Amniotic epithelial cell (primary cell): ENCODE data around the gene TAP1.
"Not testable (repeated sequence)": the region's sequence is repeated elsewhere in the genome, so short reads cannot be mapped to it uniquely, and the experiment has no call there.

Experiments used
- DNase-seq: peaks from one replicate; pipeline ENCODE4 v3.0.0-alpha.2; 2010; ENCODE audit warnings: low read depth

TAP1 gene

DNA sequence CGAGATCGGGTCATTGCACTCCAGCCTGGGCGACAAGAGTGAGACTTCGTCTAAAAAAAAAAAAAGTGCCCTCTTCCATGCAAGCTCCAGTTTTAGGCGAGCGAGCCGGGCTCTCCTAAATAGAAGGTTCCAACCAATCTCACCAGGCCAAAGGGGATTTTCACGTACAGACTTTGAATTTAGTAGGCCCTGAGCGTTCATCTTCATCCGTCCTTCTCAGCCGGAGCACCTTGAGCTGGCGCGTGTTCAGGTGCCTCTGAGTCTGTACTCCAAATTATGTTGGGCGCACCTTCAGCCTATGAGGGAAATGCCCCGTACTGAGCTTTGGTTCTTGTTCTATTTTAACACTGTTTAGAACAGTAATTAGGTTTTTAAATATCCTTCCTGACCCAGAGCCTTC is 14.1 kb downstream of the TAP1 start:
- DNase-seq, result no peak

DNA sequence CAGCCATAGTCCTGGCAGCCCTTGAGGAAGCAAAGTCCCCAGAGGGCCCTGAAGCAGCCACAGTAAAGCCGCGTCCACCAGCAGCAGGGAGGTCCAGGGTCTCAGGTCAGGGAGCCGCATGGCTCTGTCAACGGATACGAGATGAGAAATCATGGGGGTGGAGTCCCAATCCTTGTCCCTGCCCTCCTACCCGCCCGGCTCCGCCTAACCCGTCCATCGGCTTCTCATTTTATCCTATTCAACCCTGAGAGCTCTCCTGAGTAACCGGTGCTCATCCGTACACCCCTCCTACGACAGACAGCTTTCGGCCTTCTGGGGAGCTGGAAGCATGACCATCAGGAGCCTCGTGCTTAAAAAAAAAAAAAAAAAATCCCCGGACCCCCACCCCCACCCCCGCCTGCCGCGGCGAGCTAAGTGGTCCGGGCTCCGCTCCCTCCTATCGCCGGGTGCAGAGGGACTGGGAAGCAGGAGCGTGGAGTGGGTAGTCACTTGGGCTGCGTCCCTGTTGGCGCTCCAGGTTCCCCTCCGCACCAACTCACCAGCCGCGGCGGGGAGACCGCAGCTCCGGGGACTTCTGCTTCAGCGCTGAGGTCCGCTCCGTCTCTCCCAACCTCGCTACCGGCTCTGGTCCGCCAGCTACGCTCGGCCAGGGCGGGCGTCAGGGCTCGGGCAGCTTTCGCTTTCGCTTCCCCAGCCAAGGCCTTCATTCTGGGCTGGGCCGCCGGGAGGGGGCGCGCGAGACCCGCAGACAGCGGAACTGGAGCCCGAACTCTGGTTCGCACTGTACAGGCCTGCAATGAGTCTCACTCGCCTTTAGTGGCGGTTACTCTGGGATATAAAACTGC is 15.2 kb downstream of the TAP1 start, which contains the start of gene TAP2:
Gene TAP2 (minus strand): TSS at position 626 of the 845 bp plus-strand sequence. CDS start 506 bp downstream, at position 120.
- DNase-seq, result peak; percentile 82

DNA sequence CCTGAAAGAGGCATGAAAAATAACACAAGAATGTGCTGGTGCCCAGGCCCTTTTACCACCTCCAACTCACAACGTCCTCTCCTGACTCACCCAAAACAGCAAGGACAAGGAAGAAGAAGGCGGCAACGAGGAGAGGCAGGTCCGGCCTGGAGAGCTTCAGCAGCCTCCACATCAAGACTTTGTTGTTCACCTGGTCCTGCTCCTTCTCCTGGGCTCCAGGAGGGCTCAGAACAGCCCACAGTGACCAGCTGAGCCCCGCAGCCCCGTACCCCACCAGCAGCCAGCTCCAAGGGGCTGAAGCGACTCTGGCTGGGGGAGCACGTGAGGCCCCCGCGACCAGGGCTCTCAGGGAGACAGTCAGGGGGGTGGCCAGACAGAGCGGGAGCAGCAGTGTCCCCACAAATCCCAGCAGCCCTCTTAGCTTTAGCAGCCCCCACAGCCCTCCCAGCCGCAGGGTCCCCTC is 15.8 kb downstream of the TAP1 start:
- DNase-seq, result peak; percentile 19

DNA sequence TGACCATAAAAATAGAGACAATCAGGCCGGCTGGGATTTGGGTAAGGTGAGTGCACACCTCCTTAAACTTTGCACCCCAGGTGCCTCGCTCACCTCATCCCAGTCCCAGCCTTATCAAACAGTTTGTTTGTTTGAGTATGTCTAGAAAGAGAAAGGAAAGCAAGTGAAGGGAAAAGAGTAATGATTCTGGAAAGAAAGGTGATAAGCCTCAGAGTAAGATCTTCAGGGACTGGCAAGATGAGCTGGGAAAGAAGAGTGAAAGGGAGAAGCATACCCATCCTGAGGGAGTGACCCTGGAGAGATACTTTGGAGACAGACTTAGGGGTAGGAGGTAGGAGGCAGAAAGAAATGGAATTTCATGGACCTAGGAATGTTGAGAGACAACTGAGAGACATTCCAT is 16.6 kb downstream of the TAP1 start:
- DNase-seq, result no peak

DNA sequence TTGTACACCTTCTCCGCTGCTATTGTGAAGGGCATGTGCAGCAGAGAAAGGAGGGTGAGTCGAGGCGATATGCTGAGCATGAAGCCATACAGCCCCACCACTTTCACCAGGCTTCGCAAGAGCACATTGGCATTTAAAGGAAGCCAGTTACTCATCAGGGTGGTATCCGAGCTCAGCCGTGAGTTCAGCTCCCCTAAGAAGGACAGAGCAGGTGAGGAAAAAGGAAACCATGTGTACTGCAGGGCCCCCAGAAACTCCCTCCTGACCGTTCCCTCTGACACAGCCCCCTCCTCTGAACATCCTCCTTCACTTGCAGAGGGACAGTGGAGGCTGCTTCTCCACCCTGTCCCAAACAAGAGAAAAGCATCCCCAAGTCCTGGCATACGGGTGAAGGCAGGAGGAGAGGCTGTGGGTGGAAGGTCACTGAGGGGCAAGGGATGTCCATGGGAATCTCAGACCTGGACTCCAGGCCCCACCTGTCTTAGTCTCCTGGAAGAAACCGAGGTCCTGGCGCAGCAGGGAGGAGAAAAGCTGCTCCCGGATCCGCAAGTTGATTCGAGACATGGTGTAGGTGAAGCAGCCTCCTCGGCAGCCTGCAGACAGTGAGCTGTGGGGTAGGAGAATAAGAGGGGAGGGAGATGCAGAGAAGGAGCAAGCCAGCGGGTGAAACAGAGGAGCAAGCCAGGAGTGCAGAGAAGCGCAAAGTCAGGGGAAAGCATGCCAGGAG is 18.2 kb downstream of the TAP1 start:
- no peak for DNase-seq

DNA sequence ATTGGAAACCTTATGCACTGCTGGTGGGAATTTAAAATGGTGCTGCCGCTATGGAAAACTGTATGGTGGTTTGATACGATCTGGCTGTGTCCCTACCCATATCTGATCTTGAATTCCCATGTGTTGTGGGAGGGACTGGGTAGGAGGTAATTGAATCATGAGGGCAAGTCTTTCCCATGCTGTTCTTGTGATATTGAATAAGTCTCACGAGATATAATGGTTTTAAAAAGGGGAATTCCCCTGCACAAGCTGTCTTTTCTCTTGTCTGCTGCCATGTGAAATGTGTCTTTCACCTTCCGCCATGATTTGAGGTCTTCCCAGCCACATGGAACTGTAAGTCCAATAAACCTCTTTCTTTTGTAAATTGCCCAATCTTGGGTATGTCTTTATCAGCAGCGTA is 19.8 kb downstream of the TAP1 start:
- DNase-seq, result no peak

DNA sequence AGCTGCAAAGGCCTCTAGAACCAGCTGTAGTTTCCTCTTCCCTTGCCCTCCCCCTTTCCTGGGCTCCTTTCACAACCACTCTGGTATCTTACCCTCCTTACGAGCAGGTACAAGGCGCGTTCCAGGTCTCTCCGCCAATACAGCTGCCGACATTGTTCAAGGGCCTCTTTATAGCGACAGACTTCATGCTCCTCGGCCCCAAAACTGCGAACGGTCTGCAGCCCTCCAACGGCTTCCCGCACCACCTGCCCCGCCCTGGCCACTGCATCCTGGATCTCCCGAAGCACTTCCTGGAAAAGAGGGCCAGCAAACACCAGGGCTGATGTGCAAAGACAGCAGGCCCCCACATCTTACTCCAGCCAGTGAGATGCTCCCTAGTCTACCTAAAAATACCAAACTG is 21.0 kb downstream of the TAP1 start:
- no peak for DNase-seq

DNA sequence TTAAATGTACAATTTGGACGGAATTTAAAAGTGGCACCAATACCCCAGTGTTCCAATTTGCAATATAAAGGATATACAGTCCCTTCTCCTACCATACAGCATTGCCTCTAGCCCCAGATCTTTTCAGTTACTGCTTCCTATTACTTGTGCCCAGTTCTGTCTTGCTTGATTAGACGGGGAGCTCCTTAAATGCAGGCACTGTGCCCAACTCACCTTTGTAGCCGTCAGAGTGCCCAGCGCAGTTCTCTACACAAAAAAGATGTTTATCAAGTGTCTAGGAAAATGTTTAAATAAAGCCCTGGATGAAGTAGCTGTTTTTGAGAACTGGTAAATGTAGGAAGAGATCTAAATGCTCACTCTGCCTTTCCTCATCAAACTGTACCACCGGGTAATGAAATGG is 22.6 kb downstream of the TAP1 start:
- DNase-seq, result no peak

DNA sequence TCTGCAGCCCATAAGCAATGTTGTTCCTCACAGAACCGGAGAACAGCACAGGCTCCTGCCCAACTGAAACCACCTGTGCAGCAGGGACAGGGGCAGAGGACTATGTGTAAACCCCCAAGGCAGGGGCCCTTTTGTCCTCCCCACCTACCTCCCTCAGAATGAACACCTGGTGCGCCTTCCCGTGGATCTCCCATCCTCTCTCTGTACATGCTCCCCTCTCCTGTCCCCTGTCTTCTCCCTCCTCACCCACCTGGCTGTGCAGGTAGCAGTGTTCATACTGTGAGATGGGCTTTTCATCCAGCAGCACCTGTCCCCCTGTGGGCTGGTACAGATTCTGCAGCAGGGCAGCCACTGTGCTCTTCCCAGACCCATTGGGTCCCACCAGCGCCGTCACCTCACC is 23.5 kb downstream of the TAP1 start:
- no peak for DNase-seq

DNA sequence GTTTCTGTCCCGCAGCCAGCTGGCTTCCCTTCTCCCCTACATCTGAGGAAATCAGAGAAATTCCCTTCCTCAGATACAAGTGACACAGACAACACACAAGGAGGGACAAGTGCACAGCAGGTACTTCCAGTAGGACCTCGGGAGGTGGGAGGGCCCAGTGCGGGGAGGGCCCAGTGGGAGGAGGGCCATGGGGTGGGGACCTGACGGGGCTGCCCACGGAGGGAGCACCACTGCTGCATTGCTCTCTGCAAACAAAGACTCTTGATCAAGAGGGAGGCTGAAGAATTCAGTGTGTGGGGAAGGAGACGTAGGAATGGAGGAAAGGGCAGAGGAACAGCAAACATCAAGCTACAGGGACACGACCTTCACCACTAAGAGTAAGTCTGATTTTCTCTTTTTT is 24.0 kb downstream of the TAP1 start:
- DNase-seq, result no peak

DNA sequence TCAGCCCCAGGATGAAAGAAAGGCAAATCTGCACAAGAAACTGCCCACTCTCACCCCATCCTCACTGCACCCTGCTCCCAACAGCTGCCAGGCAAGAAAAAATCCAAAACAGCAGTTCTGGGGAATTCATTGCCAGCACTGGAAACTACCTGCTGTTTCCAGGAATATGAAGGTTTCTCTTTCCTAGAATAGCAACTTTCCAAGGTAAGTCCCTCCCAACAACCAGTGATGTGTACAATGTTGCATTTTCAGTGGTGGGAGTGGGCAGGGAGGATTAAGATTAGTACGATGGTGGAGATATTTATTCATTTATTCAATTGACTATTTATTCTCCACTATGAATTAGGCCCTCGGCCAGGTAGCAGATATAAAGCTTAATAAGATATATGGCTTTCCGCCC is 26.5 kb downstream of the TAP1 start:
- DNase-seq, result no peak

DNA sequence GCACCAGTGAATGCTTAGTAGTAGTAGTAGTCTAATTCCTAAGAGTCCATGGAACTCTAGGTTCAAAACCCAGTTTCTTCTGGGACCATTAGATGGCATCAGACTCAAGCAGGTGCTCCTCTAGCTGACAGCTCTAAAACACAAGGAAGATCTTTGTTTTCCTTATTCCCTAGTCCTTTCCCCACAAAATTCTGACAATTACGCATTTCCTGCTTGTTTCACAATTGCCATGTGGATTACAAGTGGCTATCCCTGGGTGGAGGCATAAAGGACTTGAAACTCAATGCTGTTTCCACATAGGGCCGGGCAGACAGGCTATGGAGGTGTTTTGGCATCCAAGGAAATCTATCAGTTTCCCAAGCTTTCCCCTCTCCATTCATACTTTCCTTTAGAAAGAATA is 27.5 kb downstream of the TAP1 start:
- DNase-seq, result peak; percentile 71

DNA sequence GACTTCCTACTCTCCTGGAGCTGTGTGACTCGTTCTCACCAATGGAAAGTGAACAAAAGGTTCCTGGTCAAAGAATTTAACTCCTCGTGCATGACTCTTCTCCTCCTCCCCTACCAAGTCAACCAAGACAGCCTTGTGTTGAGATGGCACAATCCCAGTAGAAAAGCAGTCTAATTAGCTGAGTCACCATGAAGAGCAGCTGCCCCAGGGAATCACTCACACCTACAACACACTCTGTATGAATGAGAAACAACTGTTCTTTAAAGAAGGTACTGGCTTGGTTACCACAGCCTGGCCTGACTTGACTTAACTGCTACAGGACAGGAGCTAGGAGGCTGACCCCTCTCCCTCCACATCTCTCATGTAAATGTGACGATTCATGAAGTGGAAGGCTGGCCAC is 33.8 kb downstream of the TAP1 start:
- peak; percentile 82 for DNase-seq

DNA sequence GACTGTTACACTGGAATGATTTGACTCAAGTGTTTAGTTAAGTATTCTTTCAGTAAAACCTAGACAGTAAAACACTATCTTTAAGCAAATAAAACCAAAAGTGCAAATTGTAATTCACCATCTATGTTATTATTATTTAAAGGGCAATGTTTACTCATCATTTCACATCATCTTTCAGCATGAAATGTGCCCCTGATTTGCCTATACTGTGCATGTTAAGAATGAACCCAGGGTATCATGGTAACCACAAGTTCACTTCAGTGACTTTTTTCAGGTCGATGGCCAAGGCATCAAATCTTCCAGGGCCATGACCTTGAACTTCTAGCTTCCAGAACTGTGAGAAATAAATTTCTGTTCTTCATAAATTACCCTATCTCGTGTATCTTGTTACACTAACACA is 34.6 kb downstream of the TAP1 start:
- no peak for DNase-seq

DNA sequence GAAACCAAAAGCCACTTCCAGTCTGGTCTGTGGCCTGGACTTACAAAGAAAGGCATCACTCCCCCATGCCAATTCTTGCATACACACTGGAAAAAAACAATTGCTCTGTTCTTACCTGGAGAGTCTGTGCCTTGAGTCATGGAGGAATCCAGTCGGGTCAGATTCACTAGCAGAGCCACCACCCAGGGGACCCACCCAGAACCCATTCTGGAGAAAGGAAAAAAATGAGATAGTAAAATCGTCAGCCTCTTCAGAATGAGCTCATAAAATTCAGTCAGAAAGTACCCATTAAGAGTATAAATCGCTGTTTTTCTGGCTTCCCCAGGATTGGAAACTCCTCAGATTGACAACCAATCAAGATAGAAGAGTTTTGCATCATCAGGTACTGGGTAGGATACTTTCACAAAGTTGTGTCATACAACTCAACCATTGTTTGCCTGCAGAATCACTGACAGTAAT is 36.7 kb downstream of the TAP1 start, which contains the start of gene HLA-DOB:
Gene HLA-DOB (minus strand): TSS at position 257 of the 459 bp plus-strand sequence. CDS start 51 bp downstream, at position 206.
- DNase-seq, result peak; percentile 56

DNA sequence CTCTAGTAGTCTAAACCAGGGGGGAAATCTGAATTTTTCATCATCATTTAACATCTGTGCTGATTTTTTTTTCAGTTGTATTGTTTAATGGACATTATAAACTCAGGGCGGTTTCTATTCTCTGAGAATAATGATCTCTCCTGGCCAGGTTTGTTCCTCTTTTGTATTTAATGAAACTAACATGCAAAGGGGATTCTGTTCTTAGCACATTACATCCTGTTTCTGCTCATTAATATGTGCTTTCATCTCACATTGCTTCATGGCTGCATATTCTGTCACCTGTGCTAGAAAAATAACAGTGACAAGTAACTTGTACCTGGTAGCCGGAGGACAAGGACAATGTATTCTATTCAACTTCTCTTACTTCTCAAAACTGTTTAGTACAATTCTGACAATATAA is 37.5 kb downstream of the TAP1 start:
- no peak for DNase-seq

DNA sequence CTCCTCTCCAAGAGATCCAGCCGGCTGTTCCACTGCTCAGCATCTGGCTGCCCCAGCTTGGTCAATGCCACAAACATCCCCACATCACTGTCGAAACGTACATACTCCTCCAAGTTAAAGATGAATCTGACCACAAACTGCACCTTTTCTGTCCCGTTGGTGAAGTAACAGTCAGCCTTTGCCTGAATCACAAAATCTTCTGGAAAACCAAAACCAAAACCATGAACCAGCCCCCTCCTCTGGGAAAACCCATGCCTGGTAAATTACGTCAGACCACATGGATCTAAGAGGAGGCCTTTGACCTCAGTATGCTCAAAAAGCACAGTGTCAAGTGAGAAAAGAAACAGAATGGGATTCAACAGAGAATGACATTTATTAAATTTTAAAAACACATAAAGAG is 38.4 kb downstream of the TAP1 start:
- peak; percentile 30 for DNase-seq

DNA sequence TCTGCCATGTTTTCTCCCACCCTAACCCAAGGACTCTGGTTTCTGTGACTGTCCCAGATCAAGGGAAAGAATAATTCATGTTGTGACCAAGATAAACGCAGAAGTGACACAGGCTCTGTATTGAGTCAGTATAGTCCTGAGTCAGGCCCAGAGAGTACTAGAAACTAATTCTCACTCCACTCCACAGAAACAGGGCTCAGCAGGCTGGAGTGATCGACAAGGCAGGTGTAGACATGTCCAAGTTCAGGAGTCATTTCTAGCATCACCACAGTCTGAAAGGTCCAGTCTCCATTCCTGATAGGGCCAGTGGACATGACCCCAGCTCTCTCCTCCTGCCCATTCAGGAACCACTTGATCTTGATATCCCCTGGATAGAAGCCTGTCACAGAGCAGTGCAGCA is 39.4 kb downstream of the TAP1 start:
- DNase-seq, result no peak

DNA sequence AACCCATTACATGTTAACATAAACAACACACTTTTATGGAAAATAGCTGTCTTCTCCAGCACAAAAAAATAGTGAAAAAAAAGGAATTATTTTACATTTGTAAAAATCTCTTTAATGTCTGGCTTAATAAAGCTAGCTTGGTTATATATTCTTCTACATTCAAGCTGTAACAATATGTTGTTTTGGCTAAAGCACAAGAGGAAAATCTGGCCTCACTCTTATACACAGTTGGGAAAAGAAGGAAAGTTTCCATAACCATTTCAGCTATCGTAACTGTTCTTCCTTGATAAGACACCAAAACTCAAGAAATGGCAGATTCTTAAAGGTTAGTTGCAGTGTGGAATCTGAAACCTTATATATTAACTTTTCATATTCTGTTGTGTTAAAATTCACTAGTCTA is 44.3 kb downstream of the TAP1 start:
- no peak for DNase-seq

DNA sequence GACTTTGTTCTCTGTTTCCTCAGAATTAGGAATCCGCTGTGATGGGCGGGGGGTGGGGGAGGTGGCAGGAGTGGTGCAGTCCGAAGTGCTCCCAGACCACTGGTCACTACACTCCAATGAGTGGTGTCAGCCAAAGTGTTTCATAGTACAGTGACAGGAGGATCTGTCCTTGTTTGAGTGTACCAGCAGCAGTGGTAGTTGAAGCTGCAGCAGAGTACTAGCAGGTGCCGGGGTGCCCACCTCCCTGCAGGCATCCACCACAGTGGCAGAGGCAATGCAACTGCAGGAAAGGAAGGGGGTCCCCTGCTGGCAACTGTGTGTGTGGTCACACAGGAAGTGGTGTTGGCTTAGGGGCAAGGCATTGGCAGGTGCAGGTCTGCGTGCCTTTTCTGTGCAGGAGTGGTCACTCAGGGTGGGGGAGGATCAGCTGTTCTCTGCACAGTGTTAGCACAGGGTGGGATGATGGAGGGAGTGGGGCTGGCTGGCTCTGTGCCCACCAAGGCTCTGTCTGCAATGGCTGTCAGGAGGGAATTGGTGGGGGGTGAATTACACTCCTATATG is 46.4 kb downstream of the TAP1 start:
- DNase-seq, result no peak

DNA sequence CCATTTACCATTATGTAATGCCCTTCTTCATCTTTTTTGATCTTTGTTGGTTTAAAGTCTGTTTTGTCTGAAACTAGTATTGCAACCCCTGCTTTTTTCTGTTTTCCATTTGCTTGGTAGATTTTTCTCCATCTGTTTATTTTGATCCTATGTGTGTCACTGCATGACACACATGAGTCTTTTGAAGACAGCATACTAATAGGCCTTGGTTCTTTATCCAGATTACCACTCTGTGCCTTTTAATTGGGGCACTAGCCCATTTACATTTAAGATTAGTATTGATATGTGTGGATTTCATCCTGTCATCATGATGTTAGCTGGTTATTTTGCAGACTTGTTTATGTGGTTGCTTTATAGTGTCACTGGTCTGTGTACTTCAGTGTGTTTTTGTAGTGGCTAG is 48.1 kb downstream of the TAP1 start:
- not testable (repeated sequence) for DNase-seq

DNA sequence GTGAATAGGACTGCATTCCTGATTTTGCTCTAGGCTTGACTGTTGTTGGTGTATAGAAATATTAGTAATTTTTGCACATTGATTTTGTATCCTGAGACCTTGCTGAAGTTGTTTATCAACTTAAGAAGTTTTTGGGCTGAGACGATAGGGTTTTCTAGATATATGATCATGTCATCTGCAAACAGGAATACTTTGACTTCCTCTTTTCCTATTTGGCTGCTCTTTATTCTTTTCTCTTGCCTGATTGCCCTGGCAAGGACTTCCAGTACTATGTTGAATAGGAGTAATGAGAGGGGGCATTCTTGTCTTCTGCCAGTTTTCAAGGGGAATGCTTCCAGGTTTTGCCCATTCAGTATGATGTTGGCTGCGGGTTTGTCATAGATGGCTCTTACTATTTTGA is 50.1 kb downstream of the TAP1 start:
- no peak for DNase-seq

DNA sequence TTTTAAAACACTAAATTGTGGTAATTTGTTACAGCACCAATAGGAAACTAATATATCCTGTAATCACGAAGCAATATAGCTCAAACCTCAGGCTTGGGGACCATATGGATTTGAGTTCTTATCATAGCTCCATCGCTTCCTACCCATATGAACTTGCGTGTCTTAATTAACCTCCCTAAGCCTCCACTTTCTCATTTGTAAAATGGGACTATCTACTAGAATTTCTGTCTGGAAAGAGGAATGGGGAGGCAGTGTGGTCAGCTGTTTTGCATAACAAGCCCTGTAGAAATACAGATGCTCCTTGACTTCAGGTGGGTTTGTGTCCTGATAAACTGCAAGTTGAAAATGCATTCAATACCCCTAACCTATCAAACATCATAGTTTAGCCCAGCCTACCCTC is 53.8 kb downstream of the TAP1 start:
- no peak for DNase-seq
